OCI-M1 (cell line): ENCODE data around the gene HAAO.
"Not testable (repeated sequence)": the region's sequence is repeated elsewhere in the genome, so short reads cannot be mapped to it uniquely, and the experiment has no call there.

Source experiments
- DNase-seq: peaks from one replicate; lab custom pipeline; 2025; lab: John Stamatoyannopoulos, UW

Gene HAAO

GRCh38 chr2:42792583-42793333 lies at the start of gene HAAO:
Gene HAAO, minus strand, starts transcription at chr2:42792583. Its CDS starts 47 bp downstream, at chr2:42792536.
- no peak for DNase-seq

GRCh38 chr2:42841344-42841743 lies 49.0 kb upstream of the HAAO start:
- DNase-seq = no peak

- no peak for DNase-seq
Observed at GRCh38 chr2:42840760-42841159, 48.4 kb upstream of the HAAO start.

- DNase-seq = no peak
Observed at GRCh38 chr2:42839809-42840501, 47.6 kb upstream of the HAAO start.

GRCh38 chr2:42838133-42838532 lies 45.8 kb upstream of the HAAO start:
- no peak for DNase-seq

- peak; percentile 33 for DNase-seq
Observed at GRCh38 chr2:42835577-42836371, 43.4 kb upstream of the HAAO start.

DNA sequence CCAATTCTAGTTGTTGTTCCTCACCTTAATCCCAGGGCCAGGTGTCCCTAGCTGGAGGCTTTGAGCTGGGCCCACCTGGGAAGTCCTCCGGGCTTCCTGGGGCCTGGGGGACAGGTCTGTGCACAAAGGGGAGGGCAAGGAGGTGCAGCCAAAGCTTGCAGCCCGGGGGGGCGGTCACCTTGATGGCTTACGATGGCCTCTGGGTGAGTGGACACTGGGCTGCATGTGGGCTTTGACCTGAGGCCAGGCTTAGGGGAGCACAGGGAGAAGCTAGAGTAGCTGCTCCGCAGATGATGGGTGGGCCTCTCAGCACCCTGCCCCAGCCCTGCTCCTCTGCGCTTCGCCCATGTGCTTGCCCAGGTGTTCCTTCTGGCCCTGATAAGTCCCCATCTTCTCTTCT lies 41.8 kb upstream of the HAAO start:
- DNase-seq = no peak

GRCh38 chr2:42832289-42832634 lies 39.9 kb upstream of the HAAO start:
- DNase-seq = no peak

DNA sequence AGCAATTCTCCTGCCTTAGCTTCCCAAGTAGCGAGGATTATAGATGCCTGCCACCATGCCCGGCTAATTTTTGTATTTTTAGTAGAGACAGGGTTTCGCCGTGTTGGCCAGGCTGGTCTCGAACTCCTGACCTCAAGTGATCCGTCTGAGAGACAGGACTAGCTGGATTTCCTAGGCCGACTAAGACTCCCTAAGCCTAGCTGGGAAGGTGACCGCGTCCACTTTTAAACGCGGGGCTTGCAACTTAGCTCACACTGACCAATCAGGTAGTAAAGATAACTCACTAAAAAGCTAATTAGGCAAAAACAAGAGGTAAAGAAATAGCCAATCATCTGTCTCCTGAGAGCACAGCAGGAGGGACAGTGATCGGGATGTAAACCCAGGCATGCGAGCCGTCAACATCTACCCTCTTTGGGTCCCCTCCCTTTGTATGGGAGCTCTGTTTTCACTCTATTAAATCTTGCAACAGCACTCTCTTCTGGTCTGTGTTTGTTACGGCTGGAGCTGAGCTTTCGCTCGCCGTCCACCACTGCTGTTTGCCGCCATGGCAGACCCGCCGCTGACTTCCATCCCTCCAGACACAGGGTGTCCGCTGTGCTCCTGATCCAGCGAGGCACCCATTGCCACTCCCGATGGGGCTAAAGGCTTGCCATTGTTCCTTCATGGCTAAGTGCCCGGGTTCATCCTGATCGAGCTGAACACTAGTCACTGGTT lies 39.3 kb upstream of the HAAO start:
- not testable (repeated sequence) for DNase-seq

DNA sequence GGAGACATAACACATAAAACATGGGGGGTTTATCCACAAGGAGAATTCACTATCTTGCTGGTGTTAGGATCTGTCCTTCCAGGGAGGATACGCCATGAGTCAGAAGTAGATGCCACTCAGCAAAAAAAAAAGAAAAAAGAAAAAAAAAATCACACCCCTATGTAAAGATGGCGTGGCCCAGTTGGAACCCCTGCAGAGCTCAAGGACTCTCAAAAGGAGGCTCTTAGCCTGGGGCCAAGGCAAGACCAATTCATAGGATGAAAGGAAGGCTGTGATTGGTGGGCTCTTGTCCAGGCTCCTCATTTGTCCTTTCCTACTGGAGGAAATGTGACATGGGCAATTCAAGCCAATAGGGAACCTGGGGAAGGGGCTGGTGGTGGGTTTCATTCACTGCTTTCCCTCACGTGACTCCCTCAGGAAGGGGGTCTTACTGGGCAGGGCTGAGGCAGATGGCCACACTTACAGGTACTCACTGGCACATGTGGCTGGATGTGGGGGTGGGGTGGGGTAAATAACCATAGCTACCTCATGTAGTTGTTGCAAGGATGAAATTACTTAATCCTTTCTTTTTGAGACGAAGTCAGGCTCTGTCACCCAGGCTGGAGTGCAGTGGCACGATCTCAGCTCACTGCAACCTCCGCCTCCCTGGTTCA lies 38.7 kb upstream of the HAAO start:
- DNase-seq = no peak

- DNase-seq = no peak
Observed at GRCh38 chr2:42829671-42830440, 37.5 kb upstream of the HAAO start.

GRCh38 chr2:42828487-42829425 lies 36.4 kb upstream of the HAAO start:
- DNase-seq = peak; percentile 77

DNA sequence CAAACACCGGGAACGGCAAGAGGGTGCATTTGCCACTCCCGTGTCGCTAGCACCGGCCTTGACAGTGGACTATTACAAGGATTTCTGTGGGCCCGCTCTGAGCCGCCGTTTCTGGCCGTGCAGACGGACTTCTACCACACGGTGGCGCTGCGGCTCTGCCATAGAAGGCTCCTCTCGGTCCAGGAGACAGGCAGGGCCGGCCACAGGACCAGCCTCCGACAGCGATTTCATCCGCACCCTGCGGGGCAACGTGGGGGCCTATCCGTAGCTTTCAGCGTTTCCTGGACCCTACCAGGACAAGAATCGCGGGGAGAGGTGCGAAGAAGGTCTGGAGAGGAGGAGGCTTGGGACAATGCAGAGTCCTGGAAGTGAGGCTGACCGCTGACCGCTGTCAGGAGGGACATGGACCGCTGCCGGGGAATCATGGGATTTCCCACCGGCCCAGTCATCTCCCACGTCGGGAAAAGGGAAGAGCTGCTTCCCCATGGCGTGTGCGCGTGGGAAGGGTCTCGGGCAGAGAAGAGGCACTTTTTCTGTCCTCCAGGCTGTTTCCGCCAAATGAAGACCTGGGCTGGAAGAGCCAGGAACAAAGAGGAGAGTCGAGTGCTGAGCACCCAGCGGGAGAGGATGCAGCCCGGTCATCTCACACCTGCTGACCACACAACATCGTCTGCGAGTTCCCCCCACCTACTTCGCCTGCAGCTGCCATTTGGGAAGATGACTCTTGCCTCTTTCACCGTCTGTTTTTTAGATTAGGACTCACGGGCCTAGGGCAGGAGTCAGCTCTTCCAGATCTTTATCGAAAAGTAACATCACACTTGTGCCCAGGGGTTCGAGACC lies 35.5 kb upstream of the HAAO start:
- DNase-seq = peak; percentile 90

- DNase-seq = no peak
Observed at GRCh38 chr2:42826231-42826630, 33.8 kb upstream of the HAAO start.

GRCh38 chr2:42824454-42824807 lies 32.0 kb upstream of the HAAO start:
- no peak for DNase-seq

DNA sequence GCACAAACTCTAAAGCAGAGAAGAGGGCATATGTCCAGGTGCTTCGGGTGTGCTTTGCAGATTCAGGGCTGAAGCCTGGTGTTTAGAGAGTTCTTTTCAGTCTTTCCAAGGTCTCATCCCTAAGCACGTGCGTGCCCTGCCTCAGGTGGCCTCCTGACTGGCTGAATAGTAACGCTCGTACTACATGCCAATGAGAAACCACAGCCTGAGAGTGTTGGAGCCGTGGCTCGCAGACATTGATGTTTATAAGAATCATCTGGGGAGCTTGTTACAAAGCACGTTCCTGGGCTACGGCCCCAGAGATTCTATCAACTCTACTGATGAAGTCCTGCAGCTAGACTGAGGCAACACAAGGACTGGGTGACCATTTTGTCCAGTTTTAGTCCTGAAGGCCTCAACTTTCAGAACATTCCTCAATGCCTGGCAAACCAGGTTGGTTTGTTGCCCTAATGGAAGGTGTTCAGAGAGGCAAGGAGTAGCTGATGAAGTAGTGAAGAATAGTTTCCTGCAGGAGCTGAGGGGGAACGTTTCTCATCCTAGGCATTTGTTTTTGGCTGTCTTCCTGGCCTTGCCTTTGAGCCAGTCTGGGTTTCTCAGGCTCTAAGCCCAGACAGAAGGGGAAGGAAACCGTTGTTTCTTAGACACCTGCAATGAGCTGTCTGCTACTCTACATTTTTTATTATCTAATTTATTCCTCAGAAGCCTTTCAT lies 31.5 kb upstream of the HAAO start:
- DNase-seq = no peak

DNA sequence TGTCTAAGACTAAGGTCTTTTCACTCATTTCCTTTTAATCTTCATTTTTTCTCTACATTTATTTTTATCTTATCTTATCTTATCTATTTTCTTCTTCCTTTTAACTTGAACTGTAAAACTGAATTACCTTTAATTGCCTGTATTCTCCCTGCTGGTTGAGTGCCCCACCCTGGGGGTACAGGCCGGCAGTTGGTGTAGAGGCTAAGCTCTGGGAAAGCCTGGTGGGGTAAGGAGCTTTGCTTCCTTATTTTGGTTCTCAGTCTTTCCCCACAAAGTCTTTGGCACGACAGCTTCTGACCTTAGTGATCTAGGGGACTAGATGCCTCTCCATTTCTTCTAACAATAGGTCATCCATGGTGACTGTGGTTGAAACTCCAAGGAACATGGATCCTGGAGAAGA lies 26.8 kb upstream of the HAAO start:
- peak; percentile 17 for DNase-seq

DNA sequence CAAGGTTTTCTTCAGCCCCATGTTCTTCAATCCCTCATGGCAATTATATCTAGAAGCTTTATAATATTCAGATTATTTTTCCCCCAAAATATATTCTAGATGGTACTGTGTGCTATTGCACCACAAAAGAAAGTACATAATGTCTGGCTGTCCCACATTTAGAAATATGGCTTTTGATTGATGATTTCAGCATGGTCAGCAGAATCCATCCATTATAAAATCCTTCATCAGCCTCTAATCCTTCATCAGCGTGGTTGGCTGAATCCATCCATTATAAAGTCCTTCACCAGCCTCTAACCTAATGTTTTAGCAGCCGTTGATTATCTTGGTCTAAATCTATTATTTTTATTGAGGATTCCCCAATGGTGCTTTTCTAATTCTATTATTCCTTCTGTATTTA lies 23.3 kb upstream of the HAAO start:
- DNase-seq = no peak
